NCI-H2107 treated with DMSO at 0.1 percent for 48 hours (cell line): ENCODE measurements around the gene ATP5PF.
"Not testable (repeated sequence)": the region's sequence is repeated elsewhere in the genome, so short reads cannot be mapped to it uniquely, and the experiment has no call there.

ENCODE experiments used
- DNase-seq: peaks from one replicate; lab custom pipeline; 2025; ENCODE audit not compliant: unreplicated experiment; lab: John Stamatoyannopoulos, UW

The ATP5PF gene

GRCh38 chr21:25732091-25732760 is 2.5 kb downstream of the ATP5PF start:
- no peak for DNase-seq

GRCh38 chr21:25722631-25723030 is 12.1 kb downstream of the ATP5PF start:
- no peak for DNase-seq

DNA sequence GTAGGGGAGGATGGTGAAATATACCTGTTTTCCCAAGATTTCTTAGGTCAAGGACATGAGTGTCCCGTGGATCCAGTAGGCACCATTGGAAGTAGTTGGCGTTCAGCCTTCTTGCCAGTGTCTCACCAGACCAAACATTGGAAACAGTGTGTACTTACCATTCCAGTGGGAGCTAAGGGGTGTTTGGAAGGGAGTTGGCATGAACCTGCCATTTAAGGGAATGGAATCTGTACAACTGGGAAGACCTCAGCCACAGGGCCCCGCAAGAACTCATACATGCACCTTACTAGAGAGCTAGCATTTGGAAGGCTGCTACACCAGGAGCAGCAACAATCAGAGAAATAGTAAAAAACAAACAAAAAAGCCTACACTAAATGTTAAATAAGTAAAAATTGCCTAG is 12.7 kb downstream of the ATP5PF start:
- no peak for DNase-seq

- no peak for DNase-seq
Observed at GRCh38 chr21:25717491-25718147, 17.1 kb downstream of the ATP5PF start.

DNA sequence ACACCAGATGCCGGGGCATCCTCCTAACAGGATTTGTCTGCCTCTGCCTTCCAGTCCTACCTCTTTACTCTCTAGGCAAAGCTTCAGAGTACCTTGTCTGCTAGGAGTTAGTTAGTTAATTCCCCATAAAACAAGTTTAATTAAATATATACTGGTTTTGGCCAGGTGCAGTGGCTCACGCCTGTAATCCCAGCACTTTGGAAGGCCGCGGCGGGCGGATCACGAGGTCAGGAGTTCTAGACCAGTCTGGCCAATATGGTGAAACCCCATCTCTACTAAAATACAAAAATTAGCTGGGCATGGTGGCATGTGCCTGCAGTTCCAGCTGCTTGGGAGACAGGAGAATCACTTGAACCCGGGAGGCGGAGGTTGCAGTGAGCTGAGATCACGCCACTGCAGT is 20.6 kb downstream of the ATP5PF start:
- DNase-seq: not testable (repeated sequence)

GRCh38 chr21:25710550-25710949 is 24.2 kb downstream of the ATP5PF start:
- no peak for DNase-seq

GRCh38 chr21:25709684-25710265 is 24.9 kb downstream of the ATP5PF start:
- no peak for DNase-seq

GRCh38 chr21:25708467-25709065 is 26.1 kb downstream of the ATP5PF start:
- peak; percentile 5 for DNase-seq

- no peak for DNase-seq
Observed at GRCh38 chr21:25701529-25701928, 33.2 kb downstream of the ATP5PF start.

GRCh38 chr21:25700741-25701140 is 34.0 kb downstream of the ATP5PF start:
- DNase-seq: no peak

DNA sequence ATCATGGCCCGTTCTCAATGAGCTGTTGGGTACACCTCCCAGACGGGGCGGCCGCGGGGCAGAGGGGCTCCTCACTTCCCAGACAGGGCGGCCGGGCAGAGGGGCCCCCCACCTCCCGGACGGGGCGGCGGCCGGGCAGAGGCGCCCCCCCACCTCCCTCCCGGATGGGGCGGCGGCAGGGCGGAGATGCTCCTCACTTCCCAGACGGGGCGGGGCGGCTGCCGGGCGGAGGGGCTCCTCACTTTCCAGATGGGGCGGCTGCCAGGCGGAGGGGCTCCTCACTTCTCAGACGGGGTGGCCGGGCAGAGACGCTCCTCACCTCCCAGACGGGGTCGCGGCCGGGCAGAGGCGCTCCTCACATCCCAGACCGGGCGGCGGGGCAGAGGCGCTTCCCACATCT is 39.2 kb downstream of the ATP5PF start:
- not testable (repeated sequence) for DNase-seq

GRCh38 chr21:25691976-25692375 is 42.7 kb downstream of the ATP5PF start:
- no peak for DNase-seq

GRCh38 chr21:25689226-25689625 is 45.5 kb downstream of the ATP5PF start:
- no peak for DNase-seq

DNA sequence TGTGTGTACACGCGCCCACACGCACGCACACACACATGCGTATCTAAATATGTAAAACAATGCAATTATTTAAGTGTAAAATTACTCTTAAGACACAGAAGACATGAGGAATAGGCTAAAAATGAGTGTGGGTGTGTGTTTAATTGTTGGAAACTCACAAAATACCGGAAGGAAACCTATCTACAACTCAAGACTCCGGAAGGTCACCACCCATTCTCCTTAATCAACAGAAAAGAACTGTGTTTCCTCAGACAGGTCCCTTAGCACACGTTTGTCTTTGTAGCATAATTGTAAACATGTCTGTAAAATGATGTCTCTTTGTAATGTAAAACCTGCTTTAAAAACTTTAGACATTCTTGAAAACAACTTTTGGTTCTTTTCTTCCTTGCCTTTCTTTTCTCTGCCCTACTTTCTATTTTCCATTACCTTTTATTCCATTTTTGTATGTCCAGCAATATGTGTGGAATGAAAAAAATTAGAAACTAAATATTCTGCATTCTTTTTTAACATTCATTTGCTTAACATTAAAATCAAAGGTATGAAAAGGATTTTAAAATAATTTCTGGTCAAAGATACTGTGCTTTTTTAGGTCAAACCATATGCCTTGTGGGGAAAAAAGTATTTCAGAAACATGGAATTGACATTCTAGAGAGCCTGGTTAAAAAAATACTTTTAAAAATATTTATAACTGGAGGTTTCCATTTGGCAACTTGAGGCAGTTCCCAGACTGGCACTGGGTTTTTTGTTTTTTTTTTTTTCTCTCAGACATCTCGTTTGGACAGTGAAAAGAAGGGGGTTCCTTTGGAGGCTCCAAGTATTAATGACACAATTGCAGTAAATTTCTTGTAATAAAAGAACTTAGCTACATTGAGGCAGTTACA is 46.2 kb downstream of the ATP5PF start:
- no peak for DNase-seq

DNA sequence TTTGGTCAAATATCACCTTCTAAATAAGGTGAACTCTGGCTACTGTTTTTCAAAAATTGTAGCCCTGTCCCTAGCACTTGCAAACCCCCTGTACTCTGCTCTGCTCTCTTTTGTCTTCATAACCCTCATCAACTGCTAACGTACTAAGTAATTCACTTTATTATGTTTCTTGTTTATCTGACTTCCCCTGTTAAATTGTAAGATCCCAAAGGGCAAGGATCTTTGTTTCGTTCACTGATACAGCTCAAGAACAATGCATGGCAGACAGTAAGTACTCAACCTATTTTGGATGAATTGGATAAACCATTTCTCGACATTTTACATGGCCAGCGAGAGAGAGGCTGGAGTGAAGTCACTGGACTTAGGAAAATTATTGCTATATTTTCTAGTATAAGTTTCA is 46.9 kb downstream of the ATP5PF start:
- no peak for DNase-seq

DNA sequence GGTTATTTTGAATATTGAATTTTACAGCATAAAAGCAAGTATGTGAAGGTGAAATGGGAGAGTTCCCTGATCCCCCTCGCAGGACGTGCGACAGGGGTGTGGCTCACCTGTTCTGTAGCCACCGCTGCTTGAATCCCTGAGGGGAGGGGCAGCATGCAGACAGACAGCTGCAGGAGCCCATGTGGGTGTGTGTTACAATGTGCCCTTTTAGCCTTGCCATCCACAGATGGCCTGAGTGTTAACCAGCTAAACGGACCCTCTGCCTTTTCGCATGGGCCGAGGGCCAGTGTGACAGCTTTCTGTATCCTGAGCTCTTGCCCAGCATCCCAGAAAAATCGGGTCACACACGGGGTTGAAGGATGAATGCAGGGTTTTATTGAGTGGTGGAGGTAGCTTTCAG is 52.3 kb downstream of the ATP5PF start:
- no peak for DNase-seq

DNA sequence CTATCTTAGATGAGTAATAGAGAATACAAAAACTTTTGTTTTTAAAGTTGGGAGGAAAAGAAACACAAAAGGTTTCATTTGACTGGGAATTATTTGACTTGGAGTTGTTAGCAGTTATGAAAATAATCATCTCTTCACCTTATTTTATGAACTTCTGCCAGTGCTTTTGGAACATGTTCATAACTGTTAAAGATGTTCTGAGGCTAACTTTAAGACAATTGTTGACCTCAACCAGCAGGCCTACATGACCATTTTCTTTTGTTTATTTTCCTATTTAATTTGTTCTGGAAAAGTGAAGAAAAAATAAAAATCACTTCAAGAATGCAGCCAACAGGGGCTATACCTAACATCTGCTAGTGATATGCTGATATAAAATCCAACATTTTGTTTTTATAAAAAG is 58.3 kb downstream of the ATP5PF start:
- DNase-seq: no peak
